SU-DHL-6 (cell line): ENCODE results near the gene STPG3.

ENCODE experiments used
- EZH2phosphoT487 ChIP-seq: fragments of 200-600 bp; sonication (generic), shearing (Covaris generic); conservative IDR thresholded peaks from 2 replicates; pipeline ENCODE4 v1.6.1; 2018; ENCODE audit warnings: mild to moderate bottlenecking, antibody characterized with exemption, low read length, moderate library complexity, mixed read lengths
- TF ChIP-seq, protein P1 (sequence below): fragments of 200-600 bp; sonication (generic); IDR thresholded peaks from one replicate; pipeline ENCODE4 v1.5.1; 2017; ENCODE audit warnings: antibody characterized with exemption, mild to moderate bottlenecking, low read length, moderate library complexity; ENCODE audit not compliant: insufficient read depth, poor library complexity, severe bottlenecking

DNA sequence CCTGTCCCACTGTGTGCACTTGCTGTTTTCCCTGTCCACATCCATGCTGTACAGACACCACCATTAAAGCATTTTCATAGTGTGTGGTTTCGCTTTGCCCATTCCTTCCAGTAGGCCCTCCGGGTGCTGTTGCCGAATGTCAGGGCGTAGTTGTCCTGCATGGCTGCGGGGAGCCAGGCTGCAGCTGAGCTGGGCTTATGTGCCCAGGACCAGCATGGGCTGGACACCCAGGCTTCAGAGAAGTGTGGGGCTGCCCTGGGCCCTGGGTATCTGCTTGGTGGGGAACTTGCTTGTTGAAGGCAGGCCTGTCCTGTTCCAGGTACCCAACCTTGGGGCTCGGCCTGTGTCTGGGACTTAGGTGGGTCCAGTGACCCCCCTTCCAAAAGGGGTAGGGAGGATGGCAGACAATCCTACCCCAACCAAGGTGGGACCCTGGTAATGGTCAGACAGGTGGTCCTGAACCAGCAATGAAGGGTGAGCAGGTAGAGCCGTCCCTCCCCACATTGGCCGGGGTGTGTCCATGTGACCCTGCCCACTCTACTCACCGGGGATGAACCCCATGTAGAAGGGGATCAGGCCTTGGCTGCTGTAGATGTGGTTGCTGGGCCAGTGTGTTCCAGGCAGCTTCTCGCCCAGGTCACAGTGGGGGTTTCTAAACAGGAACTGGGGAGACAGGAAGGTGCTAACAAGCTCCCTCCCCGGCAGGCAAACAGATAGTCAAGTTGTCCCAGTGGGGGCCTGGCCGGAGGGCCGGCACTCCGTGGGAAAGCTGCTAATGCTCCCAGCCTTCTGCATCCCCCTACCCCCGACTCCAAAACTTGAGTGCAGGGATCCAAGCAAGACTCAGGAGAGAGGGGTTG lies 7.2 kb upstream of the STPG3 start:
- TF ChIP-seq, protein P1, sequence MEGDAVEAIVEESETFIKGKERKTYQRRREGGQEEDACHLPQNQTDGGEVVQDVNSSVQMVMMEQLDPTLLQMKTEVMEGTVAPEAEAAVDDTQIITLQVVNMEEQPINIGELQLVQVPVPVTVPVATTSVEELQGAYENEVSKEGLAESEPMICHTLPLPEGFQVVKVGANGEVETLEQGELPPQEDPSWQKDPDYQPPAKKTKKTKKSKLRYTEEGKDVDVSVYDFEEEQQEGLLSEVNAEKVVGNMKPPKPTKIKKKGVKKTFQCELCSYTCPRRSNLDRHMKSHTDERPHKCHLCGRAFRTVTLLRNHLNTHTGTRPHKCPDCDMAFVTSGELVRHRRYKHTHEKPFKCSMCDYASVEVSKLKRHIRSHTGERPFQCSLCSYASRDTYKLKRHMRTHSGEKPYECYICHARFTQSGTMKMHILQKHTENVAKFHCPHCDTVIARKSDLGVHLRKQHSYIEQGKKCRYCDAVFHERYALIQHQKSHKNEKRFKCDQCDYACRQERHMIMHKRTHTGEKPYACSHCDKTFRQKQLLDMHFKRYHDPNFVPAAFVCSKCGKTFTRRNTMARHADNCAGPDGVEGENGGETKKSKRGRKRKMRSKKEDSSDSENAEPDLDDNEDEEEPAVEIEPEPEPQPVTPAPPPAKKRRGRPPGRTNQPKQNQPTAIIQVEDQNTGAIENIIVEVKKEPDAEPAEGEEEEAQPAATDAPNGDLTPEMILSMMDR, result no peak
- TF ChIP-seq EZH2phosphoT487, result no peak
